ENCODE results near the gene PSTPIP1. TPM values are rescaled to one million over a fixed set of nuclear protein-coding genes. Genes with fewer than 3 reads are reported as not detected.

PSTPIP1 gene
- total and polyA plus RNA-seq, 2 of the 13 experiments (the other 11 are each of a cell fraction or from before 2014, with no cell fraction given): 4.4 to 8.7 TPM

GRCh38 chr15:77001351-77001750 is 6.4 kb downstream of the PSTPIP1 start:
- Histone ChIP-seq H3K4me2 (ENCODE audit: low read depth, low read length) (no peak overlapping the region), H2AFZ (ENCODE audit: low read length) (no peak overlapping the region), H3K9ac (ENCODE audit: insufficient read depth, low read depth, low read length) (no peak overlapping the region), H3K9me3 (ENCODE audit: low read length) (no peaks in the 10 kb centered on the region), H3K4me1 (ENCODE audit: insufficient read depth, low read length) (no peaks in the 10 kb centered on the region), H3K36me3 (replicated peaks in 1 of 2; ENCODE audit: control insufficient read depth in 1 of 2, insufficient read depth in 2 of 2, low read length in 2 of 2) (no peaks in the 10 kb centered on the region), H3K27ac (ENCODE audit: extremely low read length, insufficient read depth, low read length) (no peak overlapping the region), H4K20me1 (ENCODE audit: insufficient read depth, low read length) (no peaks in the 10 kb centered on the region), H3K27me3 (ENCODE audit: control insufficient read depth in 1 of 2, insufficient read depth in 2 of 2, low read length in 2 of 2) (peaks cover 6 to 27% of the 10 kb centered on the region in 2 experiments), H3K4me3 (replicated peaks in 1 of 3; ENCODE audit: insufficient read depth in 1 of 3, low read depth in 2 of 3, low read length in 3 of 3) (no peak overlapping the region), H3K79me2 (ENCODE audit: insufficient read depth, low read length) (no peaks in the 10 kb centered on the region)
- 27% methylated on average over 3 of the region's 4 CpGs for WGBS (ENCODE audit: low lambda C conversion rate)
- in situ Hi-C loops (cut with HindIII; ENCODE audit: extremely low pct_ligation_motif_present, low pct_unique_long_range_greater_than_20kb): no loop called here
- no TSS peak for BruUV-seq (replicated peaks)
- FAIRE-seq (no peak), DNase-seq (ENCODE audit: low spot score) (no peak), ATAC-seq (no peak)
- CTCF ChIA-PET (ENCODE audit: low intra/inter-chr PET ratio, low total read pairs): no interaction called here
- TF ChIP-seq FOXO1 (CRISPR knock-in tag; IDR thresholded peaks at IDR 0.05): no peak
- no peak for TF ChIP-seq SNAPC5 (CRISPR knock-in tag; IDR thresholded peaks at IDR 0.05; ENCODE audit: borderline replicate concordance)
- TF ChIP-seq ZNF891 (CRISPR knock-in tag; IDR thresholded peaks at IDR 0.05): no peak
- TF ChIP-seq ZNF567 (CRISPR knock-in tag; IDR thresholded peaks at IDR 0.05; ENCODE audit: borderline replicate concordance): no peak
- TF ChIP-seq ATF3 (CRISPR knock-in tag; IDR thresholded peaks at IDR 0.05): no peak
- no peak for TF ChIP-seq ZNF468 (CRISPR knock-in tag; IDR thresholded peaks at IDR 0.05)
- intact Hi-C loops (cut with micrococcal nuclease; ENCODE audit: unreplicated experiment): no loop called here
- POLR2A ChIA-PET: no interaction called here

GRCh38 chr15:77001966-77002365 is 7.0 kb downstream of the PSTPIP1 start:
- no TSS peak for BruUV-seq (replicated peaks)
- Histone ChIP-seq H3K9me3 (ENCODE audit: low read length) (no peaks in the 10 kb centered on the region), H3K9ac (ENCODE audit: insufficient read depth, low read depth, low read length) (no peak overlapping the region), H3K4me2 (ENCODE audit: low read depth, low read length) (no peak overlapping the region), H3K79me2 (ENCODE audit: insufficient read depth, low read length) (no peaks in the 10 kb centered on the region), H3K36me3 (replicated peaks in 1 of 2; ENCODE audit: control insufficient read depth in 1 of 2, insufficient read depth in 2 of 2, low read length in 2 of 2) (no peaks in the 10 kb centered on the region), H3K27me3 (ENCODE audit: control insufficient read depth in 1 of 2, insufficient read depth in 2 of 2, low read length in 2 of 2) (peaks cover 5 to 27% of the 10 kb centered on the region in 2 experiments), H2AFZ (ENCODE audit: low read length) (no peak overlapping the region), H4K20me1 (ENCODE audit: insufficient read depth, low read length) (no peaks in the 10 kb centered on the region), H3K4me1 (ENCODE audit: insufficient read depth, low read length) (no peaks in the 10 kb centered on the region), H3K27ac (ENCODE audit: extremely low read length, insufficient read depth, low read length) (no peak overlapping the region), H3K4me3 (replicated peaks in 1 of 3; ENCODE audit: insufficient read depth in 1 of 3, low read depth in 2 of 3, low read length in 3 of 3) (no peak overlapping the region)
- no peak for DNase-seq (ENCODE audit: low spot score)
- 8% methylated on average over 2 of the region's 4 CpGs for WGBS (ENCODE audit: low lambda C conversion rate)
- no peak for ATAC-seq
- CTCF ChIA-PET (ENCODE audit: low intra/inter-chr PET ratio, low total read pairs): no interaction called here
- FAIRE-seq: no peak
- intact Hi-C loops (cut with micrococcal nuclease; ENCODE audit: unreplicated experiment) (no loop called here), in situ Hi-C loops (cut with HindIII; ENCODE audit: extremely low pct_ligation_motif_present, low pct_unique_long_range_greater_than_20kb) (no loop called here)
- no peak for TF ChIP-seq ARNT2 (CRISPR knock-in tag; IDR thresholded peaks at IDR 0.05; ENCODE audit: low read depth)
- TF ChIP-seq ZNF124 (CRISPR knock-in tag; IDR thresholded peaks at IDR 0.05): no peak
- no peak for TF ChIP-seq BRD4 (CRISPR knock-in tag; IDR thresholded peaks at IDR 0.05)
- TF ChIP-seq PRMT3 (CRISPR knock-in tag; IDR thresholded peaks at IDR 0.05; ENCODE audit: borderline replicate concordance, low read depth): no peak
- POLR2A ChIA-PET: no interaction called here

Data from HepG2 (cell line).